SK-N-MC (cell line): Measurements from ENCODE around the gene TMUB1.

Source experiments
- DNase-seq: peaks from one replicate; pipeline ENCODE4 v3.0.0-alpha.2; 2011; ENCODE audit warnings: low read depth, low spot score
- H3K27ac ChIP-seq: fragments of 200-600 bp; sonication (generic); 2 replicates; pipeline ENCODE4 v1.5.1; 2016; ENCODE audit warnings: mixed run types
- H3K36me3 ChIP-seq: fragments of 200-600 bp; sonication (generic); 2 replicates; pipeline ENCODE4 v1.6.1; 2017; ENCODE audit warnings: antibody characterized with exemption, low read length, mixed read lengths; ENCODE audit not compliant: insufficient read depth
- H3K4me3 ChIP-seq: fragments of 200-600 bp; sonication (generic); 2 replicates; pipeline ENCODE4 v1.5.1; 2016
- H3K9ac ChIP-seq: fragments of 200-600 bp; sonication (generic); 2 replicates; pipeline ENCODE4 v1.8.0; 2017; ENCODE audit warnings: mixed run types, mixed read lengths; ENCODE audit not compliant: insufficient read length
- H3K9me3 ChIP-seq: fragments of 200-600 bp; sonication (generic); 2 replicates; pipeline ENCODE4 v1.6.1; 2017; ENCODE audit warnings: low read depth, mild to moderate bottlenecking, antibody characterized with exemption, low read length, moderate library complexity, mixed read lengths
- EZH2 ChIP-seq: fragments of 200-600 bp; sonication (generic); IDR thresholded peaks from one replicate; pipeline ENCODE4 v1.6.1; 2017; ENCODE audit warnings: antibody characterized with exemption
- FOXP2 ChIP-seq: optimal IDR thresholded peaks from 2 replicates; pipeline ENCODE3; 2011; ENCODE audit warnings: mild to moderate bottlenecking, moderate library complexity; ENCODE audit not compliant: insufficient read depth; ENCODE audit errors: extremely low read length, control extremely low read depth
- POLR2AphosphoS5 ChIP-seq: IDR thresholded peaks from 2 replicates; pipeline ENCODE4 v1.6.1; 2012; ENCODE audit warnings: mild to moderate bottlenecking, low read depth, low read length, borderline replicate concordance

The TMUB1 gene

GRCh38 chr7:151080067-151080521, 3.2 kb downstream of the TMUB1 start:
- peaks cover 9% of the 10 kb centered on the region; the same call in 1 of the 2 replicates for H3K36me3 ChIP-seq
- peak overlapping the region; percentile 97 for H3K9ac ChIP-seq
- no peak for TF ChIP-seq FOXP2
- no peak for TF ChIP-seq EZH2
- no peak for TF ChIP-seq POLR2AphosphoS5
- H3K27ac ChIP-seq: peak overlapping the region; percentile 83
- no peaks in the 10 kb centered on the region for H3K9me3 ChIP-seq
- no peak for DNase-seq
- H3K4me3 ChIP-seq: peak overlapping the region; percentile 97

GRCh38 chr7:151079199-151079910, 3.9 kb downstream of the TMUB1 start:
- no peaks in the 10 kb centered on the region for H3K9me3 ChIP-seq
- peak overlapping the region; percentile 97 for H3K4me3 ChIP-seq
- TF ChIP-seq POLR2AphosphoS5 (no peak), FOXP2 (no peak), EZH2 (no peak)
- H3K36me3 ChIP-seq: peaks cover 14% of the 10 kb centered on the region; the same call in 1 of the 2 replicates
- H3K9ac ChIP-seq: peak overlapping the region; percentile 97
- no peak overlapping the region for H3K27ac ChIP-seq
- no peak for DNase-seq

GRCh38 chr7:151078233-151079040, 4.9 kb downstream of the TMUB1 start:
- Histone ChIP-seq H3K27ac (peak overlapping the region; percentile 42; the same call in 1 of the 2 replicates), H3K9me3 (no peaks in the 10 kb centered on the region), H3K9ac (no peak overlapping the region), H3K4me3 (no peak overlapping the region; the same call in 1 of the 2 replicates), H3K36me3 (peaks cover 22% of the 10 kb centered on the region; the same call in 1 of the 2 replicates)
- TF ChIP-seq EZH2: no peak
- TF ChIP-seq FOXP2: no peak
- peak; percentile 41; the same call in 1 of the 2 replicates for TF ChIP-seq POLR2AphosphoS5
- no peak for DNase-seq

- H3K27ac ChIP-seq: peak overlapping the region; percentile 42; the same call in 1 of the 2 replicates
- no peak overlapping the region for H3K9ac ChIP-seq
- TF ChIP-seq EZH2 (no peak), FOXP2 (no peak), POLR2AphosphoS5 (0 out of 2 replicates have a peak, but pooled peaks have one; percentile 17)
These were observed 5.5 kb downstream of the TMUB1 start for GRCh38 chr7:151077705-151078232.

GRCh38 chr7:151076863-151077704, 6.2 kb downstream of the TMUB1 start:
- Histone ChIP-seq H3K9ac (no peak overlapping the region), H3K4me3 (no peak overlapping the region), H3K36me3 (peaks cover 25% of the 10 kb centered on the region; the same call in 1 of the 2 replicates), H3K27ac (no peak overlapping the region), H3K9me3 (no peaks in the 10 kb centered on the region)
- no peak; the same call in 1 of the 2 replicates for TF ChIP-seq POLR2AphosphoS5
- TF ChIP-seq EZH2: no peak
- no peak for TF ChIP-seq FOXP2
- no peak for DNase-seq

More at GRCh38 chr7:151077705-151078232, 5.5 kb downstream of the TMUB1 start:
- H3K4me3 ChIP-seq: no peak overlapping the region
- no peaks in the 10 kb centered on the region for H3K9me3 ChIP-seq
- DNase-seq: no peak
- peaks cover 22% of the 10 kb centered on the region; the same call in 1 of the 2 replicates for H3K36me3 ChIP-seq

- Histone ChIP-seq H3K4me3 (no peak overlapping the region), H3K27ac (no peak overlapping the region), H3K9ac (no peak overlapping the region), H3K36me3 (peaks cover 35% of the 10 kb centered on the region; the same call in 1 of the 2 replicates), H3K9me3 (no peaks in the 10 kb centered on the region)
- no peak for DNase-seq
- TF ChIP-seq POLR2AphosphoS5 (peak; percentile 16; the same call in 1 of the 2 replicates), FOXP2 (no peak)
These were observed 7.3 kb downstream of the TMUB1 start for GRCh38 chr7:151075978-151076426.

GRCh38 chr7:151075662-151075971, 7.7 kb downstream of the TMUB1 start:
- Histone ChIP-seq H3K27ac (no peak overlapping the region), H3K9ac (no peak overlapping the region), H3K4me3 (no peak overlapping the region), H3K9me3 (no peaks in the 10 kb centered on the region), H3K36me3 (peaks cover 39% of the 10 kb centered on the region; the same call in 1 of the 2 replicates)
- no peak for DNase-seq
- TF ChIP-seq POLR2AphosphoS5: no peak
